SK-N-SH (cell line): ENCODE results near the gene NAV1. TPM values are rescaled to one million over a fixed set of nuclear protein-coding genes. Genes with fewer than 3 reads are reported as not detected.

Experiments used
- CTCF ChIA-PET: fragments of 300-600, 350-600 bp; formaldehyde crosslinking; extraction: SDS; loops from one replicate; lab custom pipeline; 2021; lab: Yijun Ruan, JAX
- POLR2A ChIA-PET: fragments of 350-600 bp; sonication (Branson Sonifier 250); formaldehyde crosslinking; extraction: SDS; loops from one replicate; lab custom pipeline; 2020; ENCODE audit warnings: antibody characterized with exemption, inconsistent platforms; lab: Yijun Ruan, JAX
- DNase-seq: peaks from one replicate; pipeline ENCODE4 v3.0.0; 2012
- H2AFZ ChIP-seq: fragments of 200-600 bp; sonication (generic); 2 replicates; pipeline ENCODE4 v1.8.1; 2016; ENCODE audit warnings: antibody characterized with exemption, mild to moderate bottlenecking, low read depth
- H3F3A ChIP-seq: fragments of 200-600 bp; sonication (generic); replicated peaks from 2 replicates; pipeline ENCODE3; 2016; ENCODE audit warnings: antibody characterized with exemption, mild to moderate bottlenecking; ENCODE audit not compliant: insufficient read depth
- H3K27ac ChIP-seq, 2 experiments: fragments of 200-500 bp in 1 of 2; fragments of 200-600 bp in 1 of 2; sonication (Bioruptor generic) in 1 of 2; sonication (generic), shearing (Covaris generic) in 1 of 2; 2 replicates each; pipeline versions ENCODE4 v1.5.1 to v1.6.1; 2014 to 2016; ENCODE audit warnings: low read depth in 2 of 2, inconsistent platforms in 1 of 2, low read length in 1 of 2, mild to moderate bottlenecking in 1 of 2, mixed read lengths in 1 of 2
- H3K27me3 ChIP-seq: fragments of 200-600 bp; sonication (generic), shearing (Covaris generic); 2 replicates; pipeline ENCODE4 v1.6.1; 2016; ENCODE audit warnings: mixed run types; ENCODE audit not compliant: insufficient read depth
- H3K36me3 ChIP-seq, 2 experiments: fragments of 200-500 bp in 1 of 2; fragments of 200-600 bp in 1 of 2; sonication (Bioruptor generic) in 1 of 2; sonication (generic) in 1 of 2; replicated peaks in 1 of 2; 2 replicates each; pipeline versions ENCODE3 to v1.5.1; 2014 to 2016; ENCODE audit warnings: low read length in 1 of 2, mild to moderate bottlenecking in 1 of 2; ENCODE audit not compliant: insufficient read depth in 2 of 2, control insufficient read depth in 1 of 2
- H3K4me1 ChIP-seq, 2 experiments: fragments of 200-500 bp in 1 of 2; fragments of 200-600 bp in 1 of 2; sonication (Bioruptor generic) in 1 of 2; sonication (generic), shearing (Covaris generic) in 1 of 2; 2 replicates each; pipeline versions ENCODE4 v1.5.1 to v1.6.1; 2014 to 2016; ENCODE audit warnings: low read depth in 1 of 2, low read length in 1 of 2, mixed run types in 1 of 2; ENCODE audit not compliant: insufficient read depth in 2 of 2, control insufficient read depth in 1 of 2
- H3K4me2 ChIP-seq: fragments of 200-600 bp; sonication (generic), shearing (Covaris generic); 2 replicates; pipeline ENCODE4 v1.6.1; 2017; ENCODE audit warnings: mixed run types
- H3K4me3 ChIP-seq, 2 experiments: fragments of 200-500 bp in 1 of 2; fragments of 200-600 bp in 1 of 2; sonication (Bioruptor generic) in 1 of 2; sonication (generic), shearing (Covaris generic) in 1 of 2; 2 replicates each; pipeline versions ENCODE4 v1.5.1 to v1.8.1; 2014 to 2016; ENCODE audit warnings: low read depth in 2 of 2, inconsistent platforms in 1 of 2, low read length in 1 of 2, mild to moderate bottlenecking in 1 of 2, mixed read lengths in 1 of 2, moderate library complexity in 1 of 2
- H3K79me2 ChIP-seq: fragments of 200-600 bp; sonication (generic); 2 replicates; pipeline ENCODE4 v1.8.1; 2017; ENCODE audit warnings: mild to moderate bottlenecking; ENCODE audit not compliant: insufficient read depth
- H3K9ac ChIP-seq: fragments of 200-600 bp; sonication (generic); 2 replicates; pipeline ENCODE4 v1.6.1; 2017; ENCODE audit warnings: mixed run types
- H3K9me2 ChIP-seq: fragments of 200-600 bp; sonication (generic); 2 replicates; pipeline ENCODE4 v1.6.1; 2017; ENCODE audit warnings: mixed run types
- H3K9me3 ChIP-seq: fragments of 200-600 bp; sonication (generic); 2 replicates; pipeline ENCODE4 v1.6.1; 2017; ENCODE audit warnings: mixed run types, mild to moderate bottlenecking, moderate library complexity
- H4K20me1 ChIP-seq: fragments of 200-600 bp; sonication (generic); 2 replicates; pipeline ENCODE4 v1.6.1; 2017; ENCODE audit warnings: mild to moderate bottlenecking, mixed run types; ENCODE audit not compliant: insufficient read depth
- CHD2 ChIP-seq: fragments of 150-350 bp; IDR thresholded peaks from 2 replicates; pipeline ENCODE4 v1.6.1; 2018; ENCODE audit warnings: low read length; ENCODE audit not compliant: partially characterized antibody
- EP300 ChIP-seq, 2 experiments: IDR thresholded peaks; 2 replicates each; pipeline versions ENCODE4 v1.4.0 to v1.6.1; 2012; ENCODE audit warnings: borderline replicate concordance in 1 of 2, low read depth in 1 of 2, low read length in 1 of 2
- FOSL2 ChIP-seq: IDR thresholded peaks from 2 replicates; pipeline ENCODE4 v1.4.0; 2012; ENCODE audit warnings: low read depth, mild to moderate bottlenecking, moderate library complexity, borderline replicate concordance
- GABPA ChIP-seq: IDR thresholded peaks from 2 replicates; pipeline ENCODE4 v1.4.0; 2012; ENCODE audit warnings: low read depth, mild to moderate bottlenecking
- GATA2 ChIP-seq: sonication (generic); formaldehyde crosslinking; IDR thresholded peaks from 2 replicates; pipeline ENCODE4 v1.5.0; 2020; ENCODE audit warnings: mild to moderate bottlenecking, missing genetic modification reagents
- JUND ChIP-seq: IDR thresholded peaks from 2 replicates; pipeline ENCODE4 v1.4.0; 2012
- MXI1 ChIP-seq: IDR thresholded peaks from 2 replicates; pipeline ENCODE4 v1.6.1; 2012; ENCODE audit warnings: mild to moderate bottlenecking, low read depth, low read length, improper control_type of control experiment
- NRF1 ChIP-seq: IDR thresholded peaks from 2 replicates; pipeline ENCODE4 v1.6.1; 2012; ENCODE audit warnings: low read depth, mild to moderate bottlenecking, low read length
- RCOR1 ChIP-seq: fragments of 150-350 bp; IDR thresholded peaks from 2 replicates; pipeline ENCODE4 v1.6.1; 2017; ENCODE audit warnings: antibody characterized with exemption, low read length
- RFX5 ChIP-seq: IDR thresholded peaks from 2 replicates; pipeline ENCODE4 v1.6.1; 2012; ENCODE audit warnings: mild to moderate bottlenecking, improper control_type of control experiment, low read length
- SIN3A ChIP-seq: IDR thresholded peaks from 2 replicates; pipeline ENCODE4 v1.6.1; 2012; ENCODE audit warnings: low read depth, mild to moderate bottlenecking, low read length, moderate library complexity, borderline replicate concordance
- TEAD4 ChIP-seq: IDR thresholded peaks from 2 replicates; pipeline ENCODE4 v1.4.0; 2012; ENCODE audit warnings: mild to moderate bottlenecking, borderline replicate concordance; ENCODE audit not compliant: insufficient read depth
- YY1 ChIP-seq: IDR thresholded peaks from 2 replicates; pipeline ENCODE4 v1.4.0; 2012; ENCODE audit warnings: low read depth, mild to moderate bottlenecking
- WGBS: methylation state at CpG from one replicate; pipeline ENCODE4 v1.1.6; 2017; ENCODE audit warnings: low lambda C conversion rate; 5-methylcytosine and 5-hydroxymethylcytosine counted together
- polyA plus RNA-seq, 3 experiments: library from polyadenylated mRNA; depleted of rRNA; stranded (reverse); fragments of >200 nt; gene quantifications; 2 replicates each; pipeline ENCODE4 v1.2.3, GENCODE V29; 2012
- TF ChIP-seq, protein P1 (sequence below): IDR thresholded peaks from 2 replicates; pipeline ENCODE4 v1.6.1; 2012; ENCODE audit warnings: mild to moderate bottlenecking, low read depth, low read length, moderate library complexity
- TF ChIP-seq, protein P2 (sequence below): IDR thresholded peaks from 2 replicates; pipeline ENCODE4; 2012
- TF ChIP-seq, protein P3 (sequence below): fragments of 200-600 bp; sonication (generic); IDR thresholded peaks from 2 replicates; pipeline ENCODE4 v1.6.1; 2017; ENCODE audit warnings: antibody characterized with exemption, mild to moderate bottlenecking, moderate library complexity
- TF ChIP-seq, protein P4 (sequence below): IDR thresholded peaks from 2 replicates; pipeline ENCODE4 v1.4.0; 2012; ENCODE audit warnings: low read depth
- TF ChIP-seq, protein P5 (sequence below): fragments of 150-350 bp; IDR thresholded peaks from 2 replicates; pipeline ENCODE4 v1.6.1; 2016; ENCODE audit warnings: mild to moderate bottlenecking, low read depth, low read length

Gene NAV1
- polyA plus RNA-seq, 1 of the 3 experiments (the other 2 are of a cell fraction): 16.1 TPM

DNA sequence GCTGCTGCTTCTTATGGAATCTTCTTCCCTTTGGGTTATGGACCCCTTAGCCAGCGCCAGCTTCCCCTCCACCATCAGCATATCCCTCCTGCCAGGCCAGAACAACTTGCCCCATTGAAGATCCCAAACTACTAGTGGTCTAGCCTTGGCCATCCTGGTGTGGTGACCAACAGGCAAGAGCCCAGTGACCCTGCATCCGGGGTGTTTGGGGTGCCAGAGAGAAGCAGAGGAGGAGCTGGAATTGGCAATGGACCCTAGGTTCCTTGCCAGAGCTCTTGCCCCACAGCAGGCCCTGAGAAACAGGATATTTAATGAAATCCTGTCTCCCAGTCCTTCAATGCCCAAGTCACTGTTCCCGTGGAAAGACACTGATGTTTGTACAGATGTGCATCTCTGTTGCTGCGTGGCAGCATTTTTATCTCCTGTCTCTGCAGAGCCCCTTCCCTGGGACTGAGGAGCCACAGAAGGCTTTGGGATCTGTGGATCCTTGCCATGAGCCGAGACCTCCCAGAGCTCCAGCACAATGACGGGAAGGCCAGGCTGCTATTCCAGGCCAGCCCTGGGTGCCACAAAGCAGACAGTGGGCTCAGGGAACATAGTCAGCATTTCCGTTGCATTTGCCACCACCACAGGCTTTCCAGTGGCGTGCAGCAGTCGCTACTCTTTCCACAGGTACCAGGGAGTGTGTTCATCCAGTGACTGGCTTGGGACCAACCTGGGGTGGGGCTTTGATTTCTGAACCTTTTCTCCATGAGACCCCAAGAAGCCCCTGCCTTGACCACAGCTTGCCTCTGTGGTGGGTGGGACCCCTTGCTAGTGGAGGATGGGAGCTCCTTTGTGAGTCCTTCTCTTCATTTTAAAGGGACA, 21.6 kb downstream of the NAV1 start:
- Histone ChIP-seq H3K9me2 (no peaks in the 10 kb centered on the region), H3K9ac (peak overlapping the region; percentile 10; the same call in 1 of the 2 replicates), H3K4me2 (peak overlapping the region; percentile 46; the same call in 1 of the 2 replicates), H3K9me3 (no peaks in the 10 kb centered on the region), H3K27ac (peak overlapping the region; percentile 95), H3F3A (peaks cover 63% of the 10 kb centered on the region), H3K27me3 (no peaks in the 10 kb centered on the region), H3K36me3 (peaks cover 0 to 19% of the 10 kb centered on the region in 2 experiments), H3K4me1 (peaks cover 58 to 63% of the 10 kb centered on the region in 2 experiments), H2AFZ (no peak overlapping the region), H3K79me2 (peaks cover 100% of the 10 kb centered on the region), H3K4me3 (no peak overlapping the region), H4K20me1 (peaks cover 40% of the 10 kb centered on the region; the same call in 1 of the 2 replicates)
- no peak for DNase-seq
- TF ChIP-seq TEAD4 (no peak), YY1 (no peak), SIN3A (no peak), GABPA (no peak), NRF1 (no peak), FOSL2 (no peak), MXI1 (no peak), JUND (no peak), RCOR1 (no peak), EP300 (IDR thresholded peaks at IDR 0.05; ENCODE audit: borderline replicate concordance in 1 of 2, low read depth in 1 of 2, low read length in 1 of 2) (no peak), CHD2 (no peak), GATA2 (CRISPR knock-in tag) (no peak), RFX5 (no peak)
- TF ChIP-seq, protein P1, sequence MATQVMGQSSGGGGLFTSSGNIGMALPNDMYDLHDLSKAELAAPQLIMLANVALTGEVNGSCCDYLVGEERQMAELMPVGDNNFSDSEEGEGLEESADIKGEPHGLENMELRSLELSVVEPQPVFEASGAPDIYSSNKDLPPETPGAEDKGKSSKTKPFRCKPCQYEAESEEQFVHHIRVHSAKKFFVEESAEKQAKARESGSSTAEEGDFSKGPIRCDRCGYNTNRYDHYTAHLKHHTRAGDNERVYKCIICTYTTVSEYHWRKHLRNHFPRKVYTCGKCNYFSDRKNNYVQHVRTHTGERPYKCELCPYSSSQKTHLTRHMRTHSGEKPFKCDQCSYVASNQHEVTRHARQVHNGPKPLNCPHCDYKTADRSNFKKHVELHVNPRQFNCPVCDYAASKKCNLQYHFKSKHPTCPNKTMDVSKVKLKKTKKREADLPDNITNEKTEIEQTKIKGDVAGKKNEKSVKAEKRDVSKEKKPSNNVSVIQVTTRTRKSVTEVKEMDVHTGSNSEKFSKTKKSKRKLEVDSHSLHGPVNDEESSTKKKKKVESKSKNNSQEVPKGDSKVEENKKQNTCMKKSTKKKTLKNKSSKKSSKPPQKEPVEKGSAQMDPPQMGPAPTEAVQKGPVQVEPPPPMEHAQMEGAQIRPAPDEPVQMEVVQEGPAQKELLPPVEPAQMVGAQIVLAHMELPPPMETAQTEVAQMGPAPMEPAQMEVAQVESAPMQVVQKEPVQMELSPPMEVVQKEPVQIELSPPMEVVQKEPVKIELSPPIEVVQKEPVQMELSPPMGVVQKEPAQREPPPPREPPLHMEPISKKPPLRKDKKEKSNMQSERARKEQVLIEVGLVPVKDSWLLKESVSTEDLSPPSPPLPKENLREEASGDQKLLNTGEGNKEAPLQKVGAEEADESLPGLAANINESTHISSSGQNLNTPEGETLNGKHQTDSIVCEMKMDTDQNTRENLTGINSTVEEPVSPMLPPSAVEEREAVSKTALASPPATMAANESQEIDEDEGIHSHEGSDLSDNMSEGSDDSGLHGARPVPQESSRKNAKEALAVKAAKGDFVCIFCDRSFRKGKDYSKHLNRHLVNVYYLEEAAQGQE: no peak
- TF ChIP-seq, protein P2, sequence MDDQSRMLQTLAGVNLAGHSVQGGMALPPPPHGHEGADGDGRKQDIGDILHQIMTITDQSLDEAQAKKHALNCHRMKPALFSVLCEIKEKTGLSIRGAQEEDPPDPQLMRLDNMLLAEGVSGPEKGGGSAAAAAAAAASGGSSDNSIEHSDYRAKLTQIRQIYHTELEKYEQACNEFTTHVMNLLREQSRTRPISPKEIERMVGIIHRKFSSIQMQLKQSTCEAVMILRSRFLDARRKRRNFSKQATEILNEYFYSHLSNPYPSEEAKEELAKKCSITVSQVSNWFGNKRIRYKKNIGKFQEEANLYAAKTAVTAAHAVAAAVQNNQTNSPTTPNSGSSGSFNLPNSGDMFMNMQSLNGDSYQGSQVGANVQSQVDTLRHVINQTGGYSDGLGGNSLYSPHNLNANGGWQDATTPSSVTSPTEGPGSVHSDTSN: no peak
- TF ChIP-seq, protein P3, sequence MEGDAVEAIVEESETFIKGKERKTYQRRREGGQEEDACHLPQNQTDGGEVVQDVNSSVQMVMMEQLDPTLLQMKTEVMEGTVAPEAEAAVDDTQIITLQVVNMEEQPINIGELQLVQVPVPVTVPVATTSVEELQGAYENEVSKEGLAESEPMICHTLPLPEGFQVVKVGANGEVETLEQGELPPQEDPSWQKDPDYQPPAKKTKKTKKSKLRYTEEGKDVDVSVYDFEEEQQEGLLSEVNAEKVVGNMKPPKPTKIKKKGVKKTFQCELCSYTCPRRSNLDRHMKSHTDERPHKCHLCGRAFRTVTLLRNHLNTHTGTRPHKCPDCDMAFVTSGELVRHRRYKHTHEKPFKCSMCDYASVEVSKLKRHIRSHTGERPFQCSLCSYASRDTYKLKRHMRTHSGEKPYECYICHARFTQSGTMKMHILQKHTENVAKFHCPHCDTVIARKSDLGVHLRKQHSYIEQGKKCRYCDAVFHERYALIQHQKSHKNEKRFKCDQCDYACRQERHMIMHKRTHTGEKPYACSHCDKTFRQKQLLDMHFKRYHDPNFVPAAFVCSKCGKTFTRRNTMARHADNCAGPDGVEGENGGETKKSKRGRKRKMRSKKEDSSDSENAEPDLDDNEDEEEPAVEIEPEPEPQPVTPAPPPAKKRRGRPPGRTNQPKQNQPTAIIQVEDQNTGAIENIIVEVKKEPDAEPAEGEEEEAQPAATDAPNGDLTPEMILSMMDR: no peak
- TF ChIP-seq, protein P4, sequence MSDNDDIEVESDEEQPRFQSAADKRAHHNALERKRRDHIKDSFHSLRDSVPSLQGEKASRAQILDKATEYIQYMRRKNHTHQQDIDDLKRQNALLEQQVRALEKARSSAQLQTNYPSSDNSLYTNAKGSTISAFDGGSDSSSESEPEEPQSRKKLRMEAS: no peak
- TF ChIP-seq, protein P5, sequence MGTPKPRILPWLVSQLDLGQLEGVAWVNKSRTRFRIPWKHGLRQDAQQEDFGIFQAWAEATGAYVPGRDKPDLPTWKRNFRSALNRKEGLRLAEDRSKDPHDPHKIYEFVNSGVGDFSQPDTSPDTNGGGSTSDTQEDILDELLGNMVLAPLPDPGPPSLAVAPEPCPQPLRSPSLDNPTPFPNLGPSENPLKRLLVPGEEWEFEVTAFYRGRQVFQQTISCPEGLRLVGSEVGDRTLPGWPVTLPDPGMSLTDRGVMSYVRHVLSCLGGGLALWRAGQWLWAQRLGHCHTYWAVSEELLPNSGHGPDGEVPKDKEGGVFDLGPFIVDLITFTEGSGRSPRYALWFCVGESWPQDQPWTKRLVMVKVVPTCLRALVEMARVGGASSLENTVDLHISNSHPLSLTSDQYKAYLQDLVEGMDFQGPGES: no peak
- ChIA-PET POLR2A (interaction anchor here (1.0 to 1.9 kb wide), 3 partner anchors 30 to 144 kb away, joined by 3 to 6 read pairs (median 4); no protein-coding TSS in a partner anchor), CTCF (interaction anchor here (0.6 to 12.3 kb wide), 54 partner anchors 10 to 409 kb away, joined by 3 to 397 read pairs (median 5); partner anchors contain the start of genes IPO9 and NAV1)
- 83% methylated on average over 4 of the region's 9 CpGs for WGBS
